Suprapubic skin (tissue), 4 donors: ENCODE results near the gene MARK3.

ENCODE experiments used
- CTCF ChIP-seq, 2 donors: fragments of 200-600 bp in 1 of 2; fragments of 450-650 bp in 1 of 2; sonication (generic) in 1 of 2; IDR thresholded peaks; one replicate each; pipeline ENCODE4 v1.5.1; 2016 to 2019; ENCODE audit warnings: antibody characterized with exemption in 2 of 2, mild to moderate bottlenecking in 1 of 2, moderate library complexity in 1 of 2
- EP300 ChIP-seq: sonication (generic); formaldehyde crosslinking; IDR thresholded peaks from one replicate; pipeline ENCODE4 v1.6.1; 2017; ENCODE audit warnings: antibody characterized with exemption
- POLR2A ChIP-seq, 2 donors: fragments of 450-650 bp; IDR thresholded peaks; one replicate each; pipeline ENCODE4 v1.6.1; 2017; ENCODE audit warnings: antibody characterized with exemption in 2 of 2, mild to moderate bottlenecking in 2 of 2, moderate library complexity in 2 of 2
- POLR2AphosphoS5 ChIP-seq, 3 donors: sonication (generic); formaldehyde crosslinking; IDR thresholded peaks; one replicate each; pipeline ENCODE4 v1.6.1; 2017; ENCODE audit warnings: antibody characterized with exemption in 3 of 3

GRCh38 chr14:103496776-103497175 is 111.6 kb downstream of the MARK3 start:
- TF ChIP-seq CTCF (IDR thresholded peaks at IDR 0.05): no peak
- no peak for TF ChIP-seq EP300
- TF ChIP-seq POLR2A (IDR thresholded peaks at IDR 0.05): no peak
- no peak for TF ChIP-seq POLR2AphosphoS5 (IDR thresholded peaks at IDR 0.05)
